Liver (tissue), 9 donors: ENCODE data around the gene DDHD1. TPM values are rescaled to one million over a fixed set of nuclear protein-coding genes. Genes with fewer than 3 reads are reported as not detected.

ENCODE experiments used
- DNase-seq: peaks from one replicate; pipeline ENCODE4 v3.0.0-alpha.2; 2017; ENCODE audit warnings: low spot score
- H3K27ac ChIP-seq, 2 donors: one replicate each; pipeline ENCODE4 v1.7.0; 2013; ENCODE audit warnings: inconsistent platforms in 2 of 2, low read length in 2 of 2, control low read depth in 1 of 2, low read depth in 1 of 2, mild to moderate bottlenecking in 1 of 2
- H3K27me3 ChIP-seq, 4 donors: one replicate each; pipeline versions ENCODE4 v1.6.1 to v1.7.0; 2013; ENCODE audit warnings: low read length in 3 of 4, inconsistent platforms in 1 of 4, mild to moderate bottlenecking in 1 of 4, moderate library complexity in 1 of 4; ENCODE audit not compliant: control insufficient read depth in 4 of 4, insufficient read depth in 4 of 4
- H3K36me3 ChIP-seq, 4 donors: one replicate each; pipeline versions ENCODE4 v1.6.1 to v1.7.0; 2013; ENCODE audit warnings: low read length in 3 of 4, mild to moderate bottlenecking in 3 of 4, low read depth in 1 of 4, moderate library complexity in 1 of 4; ENCODE audit not compliant: control insufficient read depth in 4 of 4, insufficient read depth in 3 of 4
- H3K4me1 ChIP-seq, 4 donors: one replicate each; pipeline versions ENCODE4 v1.6.1 to v1.7.0; 2013; ENCODE audit warnings: low read length in 3 of 4, mild to moderate bottlenecking in 3 of 4, moderate library complexity in 1 of 4; ENCODE audit not compliant: control insufficient read depth in 4 of 4, insufficient read depth in 4 of 4
- H3K4me3 ChIP-seq, 3 donors: one replicate each; pipeline versions ENCODE4 v1.6.1 to v1.7.0; 2013; ENCODE audit warnings: low read length in 3 of 3, control low read depth in 1 of 3, low read depth in 1 of 3, mild to moderate bottlenecking in 1 of 3
- H3K9ac ChIP-seq, 2 donors: one replicate each; pipeline ENCODE4 v1.7.0; 2013; ENCODE audit warnings: low read length in 2 of 2, mild to moderate bottlenecking in 2 of 2, moderate library complexity in 2 of 2, control low read depth in 1 of 2, low read depth in 1 of 2
- H3K9me3 ChIP-seq, 4 donors: one replicate each; pipeline versions ENCODE4 v1.6.1 to v1.7.0; 2013; ENCODE audit warnings: low read length in 3 of 4; ENCODE audit not compliant: control insufficient read depth in 4 of 4
- CTCF ChIP-seq: fragments of 150-350 bp; IDR thresholded peaks from 2 replicates; pipeline ENCODE4 v1.5.1; 2017; ENCODE audit warnings: improper control_type of control experiment, low read depth, low read length; ENCODE audit not compliant: missing input control
- EGR1 ChIP-seq, 2 donors: IDR thresholded peaks; 2 replicates each; pipeline ENCODE4 v1.6.1; 2016 to 2018; ENCODE audit warnings: antibody characterized with exemption in 2 of 2, low read depth in 2 of 2
- FOXA1 ChIP-seq: IDR thresholded peaks from 2 replicates; pipeline ENCODE4 v1.6.1; 2016; ENCODE audit warnings: antibody characterized with exemption
- FOXA2 ChIP-seq: IDR thresholded peaks from 2 replicates; pipeline ENCODE4 v1.6.1; 2016; ENCODE audit warnings: antibody characterized with exemption
- GABPA ChIP-seq, 2 donors: IDR thresholded peaks in 1 of 2; conservative IDR thresholded peaks in 1 of 2; 2 replicates each; pipeline ENCODE4 v1.6.1; 2016; ENCODE audit warnings: antibody characterized with exemption in 2 of 2, mild to moderate bottlenecking in 1 of 2, moderate library complexity in 1 of 2
- HNF4G ChIP-seq: IDR thresholded peaks from 2 replicates; pipeline ENCODE4 v1.6.1; 2016; ENCODE audit warnings: antibody characterized with exemption
- JUND ChIP-seq, 2 donors: IDR thresholded peaks; 2 replicates each; pipeline ENCODE4 v1.6.1; 2016; ENCODE audit warnings: antibody characterized with exemption in 2 of 2
- MAX ChIP-seq: IDR thresholded peaks from 2 replicates; pipeline ENCODE4 v1.6.1; 2016; ENCODE audit warnings: antibody characterized with exemption
- NR2F2 ChIP-seq: IDR thresholded peaks from 2 replicates; pipeline ENCODE4 v1.6.1; 2016; ENCODE audit warnings: antibody characterized with exemption
- REST ChIP-seq: IDR thresholded peaks from 2 replicates; pipeline ENCODE4 v1.6.1; 2016; ENCODE audit warnings: antibody characterized with exemption, mild to moderate bottlenecking
- TAF1 ChIP-seq: conservative IDR thresholded peaks from 2 replicates; pipeline ENCODE4 v1.6.1; 2016; ENCODE audit warnings: antibody characterized with exemption, mild to moderate bottlenecking
- YY1 ChIP-seq: IDR thresholded peaks from 2 replicates; pipeline ENCODE4 v1.6.1; 2016; ENCODE audit warnings: antibody characterized with exemption, mild to moderate bottlenecking
- ZBTB33 ChIP-seq: IDR thresholded peaks from 2 replicates; pipeline ENCODE4 v1.6.1; 2016; ENCODE audit warnings: antibody characterized with exemption
- WGBS: extraction: QIAGEN DNeasy Blood & Tissue Kit; methylation state at CpG from one replicate; pipeline ENCODE4 v1.1.7; 2013; 5-methylcytosine and 5-hydroxymethylcytosine counted together
- polyA plus RNA-seq, 2 donors: library from polyadenylated mRNA; stranded (reverse) in 1 of 2; unstranded in 1 of 2; fragments of 200-250 nt in 1 of 2; fragments of >200 nt in 1 of 2; fragmentation: Nextera tagmentation in 1 of 2; extraction: Ambion mirVana in 1 of 2; gene quantifications; one replicate each; pipeline versions ENCODE4 v1.2.1 to v1.2.3, GENCODE V29; 2013 to 2015
- total RNA-seq, 2 donors: library from RNA; depleted of rRNA; stranded (reverse); fragments of >200 nt; gene quantifications; one replicate each; pipeline ENCODE4 v1.2.3, GENCODE V29; 2014
- donor health status: healthy.
- donor health status: healthy.
- donor health status: healthy.
- donor health status: healthy.
- donor health status: healthy.

DDHD1 gene
- total and polyA plus RNA-seq, 4 donors = 1.3 to 14.3 (median 5.2) TPM

- no peak for TF ChIP-seq ZBTB33
- TF ChIP-seq YY1 = no peak
- no peak for TF ChIP-seq FOXA1
- no peak for TF ChIP-seq TAF1
- TF ChIP-seq EGR1 (IDR thresholded peaks at IDR 0.05; ENCODE audit: low read depth in 2 of 2) = no peak
Observed at GRCh38 chr14:53148671-53149070, 4.5 kb downstream of the DDHD1 start (continued).

GRCh38 chr14:53147893-53148292, 5.2 kb downstream of the DDHD1 start:
- Histone ChIP-seq H3K4me1 (peaks cover 0 to 15% (median 7%) of the 10 kb centered on the region in 4 donors), H3K9ac (peak overlapping the region in 1 of 2 donors; percentile 5), H3K27me3 (no peaks in the 10 kb centered on the region), H3K27ac (no peak overlapping the region), H3K9me3 (no peaks in the 10 kb centered on the region), H3K36me3 (no peaks in the 10 kb centered on the region), H3K4me3 (no peak overlapping the region)
- TF ChIP-seq TAF1 = no peak
- TF ChIP-seq GABPA (IDR thresholded peaks at IDR 0.05 in 1 of 2, conservative IDR thresholded peaks at IDR 0.05 in 1 of 2) = no peak
- no peak for TF ChIP-seq ZBTB33
- no peak for TF ChIP-seq FOXA1
- TF ChIP-seq NR2F2 = no peak
- no peak for TF ChIP-seq REST
- no peak for TF ChIP-seq MAX
- no peak for TF ChIP-seq CTCF
- TF ChIP-seq JUND (IDR thresholded peaks at IDR 0.05) = no peak
- no peak for TF ChIP-seq HNF4G
- TF ChIP-seq YY1 = no peak
- no peak for TF ChIP-seq FOXA2
- no peak for TF ChIP-seq EGR1 (IDR thresholded peaks at IDR 0.05; ENCODE audit: low read depth in 2 of 2)
- DNase-seq = no peak
- WGBS = 87% methylated on average over 2 of the region's 2 CpGs
